Uterus (tissue), 4 donors: ENCODE measurements around the gene FADD. TPM values are rescaled to one million over a fixed set of nuclear protein-coding genes. Genes with fewer than 3 reads are reported as not detected.

Experiments used
- DNase-seq, 2 donors: peaks; one replicate each; pipeline ENCODE4 v3.0.0-alpha.2; 2019 to 2020
- H3K27ac ChIP-seq, 2 donors: fragments of 200-600 bp; sonication (generic); 1 replicate in 1 of 2; 2 replicates in 1 of 2; pipeline ENCODE4 v1.5.1; 2016 to 2018
- H3K27me3 ChIP-seq, 2 donors: fragments of 200-600 bp; sonication (generic); one replicate each; pipeline ENCODE4 v1.5.1; 2018 to 2019; ENCODE audit warnings: control low read depth in 1 of 2
- H3K36me3 ChIP-seq, 2 donors: fragments of 200-600 bp; sonication (generic); one replicate each; pipeline ENCODE4 v1.5.1; 2019; ENCODE audit warnings: control low read depth in 1 of 2
- H3K4me1 ChIP-seq, 2 donors: fragments of 200-600 bp; sonication (generic); one replicate each; pipeline ENCODE4 v1.5.1; 2018 to 2019; ENCODE audit warnings: control low read depth in 1 of 2
- H3K4me3 ChIP-seq, 2 donors: fragments of 200-600 bp; sonication (generic); 1 replicate in 1 of 2; 2 replicates in 1 of 2; pipeline ENCODE4 v1.5.1; 2018 to 2019; ENCODE audit warnings: mild to moderate bottlenecking in 1 of 2
- H3K9me3 ChIP-seq, 2 donors: fragments of 200-600 bp; sonication (generic); one replicate each; pipeline ENCODE4 v1.5.1; 2019; ENCODE audit warnings: control low read depth in 1 of 2
- POLR2A ChIP-seq, 2 donors: fragments of 450-650 bp; IDR thresholded peaks; one replicate each; pipeline ENCODE4 v1.6.1; 2016; ENCODE audit warnings: antibody characterized with exemption in 2 of 2, mild to moderate bottlenecking in 1 of 2, moderate library complexity in 1 of 2
- intact Hi-C: fragments of 100-400 bp; cut with DNase I; formaldehyde crosslinking; loops from one replicate; pipeline ENCODE4 v1.15.1; 2023; ENCODE audit warnings: low total_unique reads
- total RNA-seq, 4 donors: library from RNA; depleted of rRNA in 3 of 4; stranded (reverse); fragments of >200 nt in 3 of 4; gene quantifications; one replicate each; pipeline versions ENCODE4 v1.1.0 to v1.2.4, GENCODE V29; 2014 to 2023
- TF ChIP-seq, protein P1 (sequence below), 4 experiments: fragments of 200-600 bp in 2 of 4; fragments of 450-650 bp in 2 of 4; sonication (generic) in 2 of 4; IDR thresholded peaks; one replicate each; pipeline ENCODE4 v1.5.1; 2016 to 2019; ENCODE audit warnings: antibody characterized with exemption in 4 of 4, mild to moderate bottlenecking in 2 of 4, moderate library complexity in 1 of 4
- donor health status: DM: yes; HTN: yes; CAD: no.

FADD gene
- total RNA-seq, 4 donors from 2014 or later: 11.5 to 34.6 (median 19.2) TPM

DNA sequence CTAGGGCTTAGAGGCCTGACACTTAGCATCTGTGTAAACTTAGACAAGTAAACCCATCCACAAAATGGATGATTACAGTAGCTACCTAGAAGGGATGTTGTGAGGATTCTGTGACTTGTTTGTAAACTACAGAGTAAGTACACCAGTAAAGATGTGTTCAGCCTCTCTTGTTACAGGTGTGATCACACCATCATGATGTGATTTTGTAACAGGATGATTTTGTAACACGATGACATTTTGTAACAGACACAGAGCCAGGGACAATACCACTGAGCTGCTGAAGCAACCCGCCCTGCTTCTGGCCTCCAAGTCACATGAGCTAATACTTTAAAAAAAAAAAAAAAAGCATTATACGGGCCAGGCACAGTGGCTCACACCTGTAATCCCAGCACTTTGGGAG, 17.0 kb downstream of the FADD start:
- intact Hi-C loops: no loop called here
- H3K4me1 ChIP-seq: no peaks in the 10 kb centered on the region
- H3K27me3 ChIP-seq: no peaks in the 10 kb centered on the region
- no peaks in the 10 kb centered on the region for H3K9me3 ChIP-seq
- H3K36me3 ChIP-seq: no peaks in the 10 kb centered on the region
- DNase-seq: no peak
- TF ChIP-seq POLR2A (IDR thresholded peaks at IDR 0.05): no peak
- TF ChIP-seq, protein P1, sequence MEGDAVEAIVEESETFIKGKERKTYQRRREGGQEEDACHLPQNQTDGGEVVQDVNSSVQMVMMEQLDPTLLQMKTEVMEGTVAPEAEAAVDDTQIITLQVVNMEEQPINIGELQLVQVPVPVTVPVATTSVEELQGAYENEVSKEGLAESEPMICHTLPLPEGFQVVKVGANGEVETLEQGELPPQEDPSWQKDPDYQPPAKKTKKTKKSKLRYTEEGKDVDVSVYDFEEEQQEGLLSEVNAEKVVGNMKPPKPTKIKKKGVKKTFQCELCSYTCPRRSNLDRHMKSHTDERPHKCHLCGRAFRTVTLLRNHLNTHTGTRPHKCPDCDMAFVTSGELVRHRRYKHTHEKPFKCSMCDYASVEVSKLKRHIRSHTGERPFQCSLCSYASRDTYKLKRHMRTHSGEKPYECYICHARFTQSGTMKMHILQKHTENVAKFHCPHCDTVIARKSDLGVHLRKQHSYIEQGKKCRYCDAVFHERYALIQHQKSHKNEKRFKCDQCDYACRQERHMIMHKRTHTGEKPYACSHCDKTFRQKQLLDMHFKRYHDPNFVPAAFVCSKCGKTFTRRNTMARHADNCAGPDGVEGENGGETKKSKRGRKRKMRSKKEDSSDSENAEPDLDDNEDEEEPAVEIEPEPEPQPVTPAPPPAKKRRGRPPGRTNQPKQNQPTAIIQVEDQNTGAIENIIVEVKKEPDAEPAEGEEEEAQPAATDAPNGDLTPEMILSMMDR (IDR thresholded peaks at IDR 0.05): no peak
- no peak overlapping the region for H3K4me3 ChIP-seq
- H3K27ac ChIP-seq: no peak overlapping the region

DNA sequence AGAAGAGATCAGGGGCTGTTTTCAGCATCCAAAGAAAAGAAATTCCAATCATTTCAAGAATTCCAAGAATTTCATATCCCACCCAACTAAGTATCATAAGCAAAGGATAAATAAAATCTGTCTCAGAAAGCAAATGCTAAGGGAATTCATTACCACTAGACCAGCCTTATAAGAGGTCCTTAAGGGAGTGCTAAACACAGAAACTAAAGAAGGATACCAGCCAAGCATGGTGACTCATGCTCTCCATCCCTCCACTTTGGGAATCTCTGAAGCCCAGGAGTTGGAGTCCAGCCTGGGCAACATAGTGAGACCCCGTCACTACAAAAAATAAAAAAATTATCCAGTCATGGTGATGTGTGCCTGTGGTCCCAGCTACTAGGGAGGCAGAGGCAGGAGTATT, 17.8 kb downstream of the FADD start:
- intact Hi-C loops: no loop called here
- Histone ChIP-seq H3K4me1 (no peaks in the 10 kb centered on the region), H3K4me3 (no peak overlapping the region), H3K36me3 (no peaks in the 10 kb centered on the region), H3K27me3 (no peaks in the 10 kb centered on the region), H3K27ac (no peak overlapping the region), H3K9me3 (no peaks in the 10 kb centered on the region)
- no peak for TF ChIP-seq POLR2A (IDR thresholded peaks at IDR 0.05)
- TF ChIP-seq, protein P1 (IDR thresholded peaks at IDR 0.05): no peak
- no peak for DNase-seq

DNA sequence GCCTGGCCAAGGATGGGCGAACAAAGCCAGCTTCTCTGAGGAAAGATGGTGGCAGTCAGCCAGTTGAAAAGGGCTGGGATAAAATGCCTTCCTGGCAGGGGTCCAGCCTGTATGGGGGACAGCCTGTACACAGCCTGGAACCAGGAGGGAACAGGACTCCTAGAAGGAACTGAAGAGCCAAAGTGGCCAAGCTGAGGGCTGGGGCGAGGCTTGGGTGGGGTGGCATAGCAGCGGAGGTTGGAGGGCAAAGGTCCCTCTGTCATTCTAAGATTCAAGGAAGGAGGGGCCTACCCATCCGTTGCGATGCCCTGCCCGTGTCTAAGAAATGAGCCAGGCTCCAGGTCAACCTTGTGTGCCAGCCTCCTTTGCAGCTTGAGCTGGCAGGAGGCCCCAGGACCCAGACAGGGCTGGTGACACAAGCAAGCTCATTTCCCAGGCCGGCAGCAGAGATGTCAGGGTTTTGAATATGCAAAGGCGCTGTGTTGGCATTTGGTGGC, 22.6 kb downstream of the FADD start:
- no peak for DNase-seq
- H3K9me3 ChIP-seq: no peaks in the 10 kb centered on the region
- TF ChIP-seq, protein P1 (IDR thresholded peaks at IDR 0.05): no peak
- TF ChIP-seq POLR2A (IDR thresholded peaks at IDR 0.05): no peak
- H3K4me3 ChIP-seq: no peak overlapping the region
- intact Hi-C loops: no loop called here
- no peaks in the 10 kb centered on the region for H3K27me3 ChIP-seq
- H3K4me1 ChIP-seq: no peaks in the 10 kb centered on the region
- no peak overlapping the region for H3K27ac ChIP-seq
- H3K36me3 ChIP-seq: no peaks in the 10 kb centered on the region

DNA sequence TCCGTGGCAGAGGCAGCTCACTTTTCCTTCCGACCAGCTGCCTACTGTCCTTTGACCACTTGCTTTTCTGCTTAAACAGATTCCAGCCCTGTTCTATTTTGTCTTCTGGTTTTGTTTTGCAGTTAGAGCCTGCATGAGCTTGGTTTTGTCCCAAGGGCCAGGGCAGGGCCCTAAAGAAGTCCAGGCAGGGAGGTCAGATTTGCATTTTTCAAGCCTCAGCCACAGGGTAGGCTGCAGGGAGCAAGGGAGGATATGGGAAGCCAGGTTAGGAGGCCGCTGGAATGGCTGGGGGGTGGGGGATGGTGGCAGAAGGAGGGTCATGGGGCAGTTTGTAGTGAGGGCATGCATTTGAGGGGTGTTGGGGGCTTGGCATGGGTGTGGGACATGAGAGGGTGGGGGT, 23.1 kb downstream of the FADD start:
- no peaks in the 10 kb centered on the region for H3K36me3 ChIP-seq
- TF ChIP-seq POLR2A (IDR thresholded peaks at IDR 0.05): no peak
- TF ChIP-seq, protein P1 (IDR thresholded peaks at IDR 0.05): no peak
- no peaks in the 10 kb centered on the region for H3K9me3 ChIP-seq
- intact Hi-C loops: no loop called here
- H3K27me3 ChIP-seq: no peaks in the 10 kb centered on the region
- H3K4me3 ChIP-seq: no peak overlapping the region
- no peak overlapping the region for H3K27ac ChIP-seq
- no peak for DNase-seq
- no peaks in the 10 kb centered on the region for H3K4me1 ChIP-seq

DNA sequence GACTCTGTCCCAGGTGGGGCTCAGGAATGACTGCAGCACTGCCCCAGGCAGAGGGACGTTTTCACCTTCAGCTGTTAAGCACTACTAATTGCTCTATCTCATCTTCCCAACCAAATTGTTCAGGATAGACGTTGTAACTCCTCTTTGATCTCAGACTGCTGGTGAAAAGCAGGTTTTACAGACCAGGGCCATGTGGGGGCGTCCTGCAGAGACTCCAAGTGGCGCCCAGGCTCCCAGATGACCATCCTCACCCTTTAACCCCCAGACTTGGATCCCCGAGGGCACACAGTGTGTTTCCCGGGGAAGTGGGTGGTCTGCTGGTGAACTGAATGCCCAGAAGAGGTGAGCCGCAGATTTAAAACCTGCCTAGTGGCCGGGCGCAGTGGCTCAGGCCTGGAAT, 23.9 kb downstream of the FADD start:
- H3K27ac ChIP-seq: no peak overlapping the region
- TF ChIP-seq POLR2A (IDR thresholded peaks at IDR 0.05): no peak
- TF ChIP-seq, protein P1 (IDR thresholded peaks at IDR 0.05): no peak
- H3K36me3 ChIP-seq: no peaks in the 10 kb centered on the region
- H3K4me1 ChIP-seq: no peaks in the 10 kb centered on the region
- no peak overlapping the region for H3K4me3 ChIP-seq
- no peak for DNase-seq
- no peaks in the 10 kb centered on the region for H3K27me3 ChIP-seq
- H3K9me3 ChIP-seq: no peaks in the 10 kb centered on the region
- intact Hi-C loops: no loop called here
